ENCODE results near the gene NXF1.
A peak's percentile ranks its signal among the peaks of the same experiment; 100 is the strongest.

DNA sequence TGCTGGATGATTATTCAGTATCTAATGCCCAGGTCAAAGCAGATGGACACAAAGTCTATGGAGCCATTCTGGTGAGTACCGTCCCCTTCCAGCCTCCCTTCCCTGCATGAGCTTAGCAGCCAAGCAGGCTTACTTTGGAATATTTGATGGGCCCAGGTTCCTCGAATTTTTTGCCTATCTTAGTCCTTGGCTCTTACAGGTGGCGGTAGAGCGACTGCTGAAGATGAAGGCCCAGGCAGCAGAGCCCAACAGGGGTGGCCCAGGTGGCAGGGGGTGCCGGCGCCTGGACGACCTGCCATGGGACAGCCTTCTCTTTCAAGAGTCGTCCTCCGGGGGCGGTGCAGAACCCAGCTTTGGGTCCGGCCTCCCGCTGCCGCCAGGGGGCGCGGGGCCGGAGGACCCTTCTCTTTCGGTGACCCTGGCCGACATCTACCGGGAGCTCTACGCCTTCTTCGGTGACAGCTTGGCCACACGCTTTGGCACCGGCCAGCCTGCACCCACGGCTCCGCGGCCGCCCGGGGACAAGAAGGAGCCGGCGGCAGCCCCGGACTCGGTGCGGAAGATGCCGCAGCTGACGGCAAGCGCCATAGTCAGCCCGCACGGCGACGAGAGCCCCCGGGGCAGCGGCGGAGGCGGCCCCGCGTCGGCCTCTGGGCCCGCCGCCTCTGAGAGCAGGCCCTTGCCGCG lies 18.8 kb downstream of the NXF1 start:
- TF ChIP-seq POLR2A (IDR thresholded peaks at IDR 0.05) (no peak), EP300 (IDR thresholded peaks at IDR 0.05) (no peak)
- TF ChIP-seq, protein P1, sequence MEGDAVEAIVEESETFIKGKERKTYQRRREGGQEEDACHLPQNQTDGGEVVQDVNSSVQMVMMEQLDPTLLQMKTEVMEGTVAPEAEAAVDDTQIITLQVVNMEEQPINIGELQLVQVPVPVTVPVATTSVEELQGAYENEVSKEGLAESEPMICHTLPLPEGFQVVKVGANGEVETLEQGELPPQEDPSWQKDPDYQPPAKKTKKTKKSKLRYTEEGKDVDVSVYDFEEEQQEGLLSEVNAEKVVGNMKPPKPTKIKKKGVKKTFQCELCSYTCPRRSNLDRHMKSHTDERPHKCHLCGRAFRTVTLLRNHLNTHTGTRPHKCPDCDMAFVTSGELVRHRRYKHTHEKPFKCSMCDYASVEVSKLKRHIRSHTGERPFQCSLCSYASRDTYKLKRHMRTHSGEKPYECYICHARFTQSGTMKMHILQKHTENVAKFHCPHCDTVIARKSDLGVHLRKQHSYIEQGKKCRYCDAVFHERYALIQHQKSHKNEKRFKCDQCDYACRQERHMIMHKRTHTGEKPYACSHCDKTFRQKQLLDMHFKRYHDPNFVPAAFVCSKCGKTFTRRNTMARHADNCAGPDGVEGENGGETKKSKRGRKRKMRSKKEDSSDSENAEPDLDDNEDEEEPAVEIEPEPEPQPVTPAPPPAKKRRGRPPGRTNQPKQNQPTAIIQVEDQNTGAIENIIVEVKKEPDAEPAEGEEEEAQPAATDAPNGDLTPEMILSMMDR (IDR thresholded peaks at IDR 0.05): peak; percentile 89 to 90
